SH-SY5Y (cell line): ENCODE measurements around the gene PTEN.
A peak's percentile ranks its signal among the peaks of the same experiment; 100 is the strongest.

Experiments used
- GATA2 ChIP-seq: IDR thresholded peaks from 2 replicates; pipeline ENCODE4 v1.6.1; 2011; ENCODE audit warnings: mild to moderate bottlenecking, low read depth, low read length
- GATA3 ChIP-seq: IDR thresholded peaks from 2 replicates; pipeline ENCODE4 v1.6.1; 2011; ENCODE audit warnings: low read depth, mild to moderate bottlenecking, low read length, moderate library complexity

The PTEN gene

GRCh38 chr10:87841186-87841585, 22.2 kb upstream of the PTEN start:
- TF ChIP-seq GATA2 (no peak), GATA3 (no peak)

- TF ChIP-seq GATA2 = no peak
- no peak for TF ChIP-seq GATA3
Measured at GRCh38 chr10:87842220-87842641, 21.2 kb upstream of the PTEN start.

- no peak for TF ChIP-seq GATA2
- TF ChIP-seq GATA3 = no peak
Measured at GRCh38 chr10:87842776-87843497, 20.5 kb upstream of the PTEN start.

GRCh38 chr10:87843714-87844113, 19.7 kb upstream of the PTEN start:
- TF ChIP-seq GATA2 = no peak
- no peak for TF ChIP-seq GATA3

- TF ChIP-seq GATA3 (no peak), GATA2 (no peak)
Measured at GRCh38 chr10:87844837-87845623, 18.4 kb upstream of the PTEN start.

- TF ChIP-seq GATA2 (no peak), GATA3 (no peak)
Measured at GRCh38 chr10:87845624-87845998, 17.8 kb upstream of the PTEN start.

- TF ChIP-seq GATA3 (no peak), GATA2 (no peak)
Measured at GRCh38 chr10:87846023-87846422, 17.4 kb upstream of the PTEN start.

- TF ChIP-seq GATA2 (no peak), GATA3 (no peak)
Measured at GRCh38 chr10:87847550-87847949, 15.9 kb upstream of the PTEN start.

- TF ChIP-seq GATA2 = no peak
- TF ChIP-seq GATA3 = no peak
Measured at GRCh38 chr10:87849001-87849400, 14.4 kb upstream of the PTEN start.

- TF ChIP-seq GATA2 (no peak), GATA3 (no peak)
Measured at GRCh38 chr10:87850742-87851205, 12.7 kb upstream of the PTEN start.

GRCh38 chr10:87852089-87852488, 11.3 kb upstream of the PTEN start:
- TF ChIP-seq GATA3 (no peak), GATA2 (no peak)

- no peak for TF ChIP-seq GATA3
- TF ChIP-seq GATA2 = 0 out of 2 replicates have a peak, but pooled peaks have one; percentile 5
Measured at GRCh38 chr10:87860156-87860795, 3.1 kb upstream of the PTEN start.

- TF ChIP-seq GATA2 = no peak
- TF ChIP-seq GATA3 = no peak
Measured at GRCh38 chr10:87860816-87861403, 2.5 kb upstream of the PTEN start.

GRCh38 chr10:87861566-87861952, 1.9 kb upstream of the PTEN start:
- TF ChIP-seq GATA3 (no peak), GATA2 (no peak)
